Activated naive CD8-positive, alpha-beta T cell treated with anti-CD3 and anti-CD28 coated beads, Interleukin-2, amount 10 ng/mL, durations not matched to agents 7 days and 5 days (primary cell): ENCODE data around the gene ELMOD2. TPM values are rescaled to one million over a fixed set of nuclear protein-coding genes. Genes with fewer than 3 reads are reported as not detected.
"Not testable (repeated sequence)": the region's sequence is repeated elsewhere in the genome, so short reads cannot be mapped to it uniquely, and the experiment has no call there.

Source experiments
- ATAC-seq: fragments of 150-1000 bp; cut with Tn5 transposase; one replicate; pipeline ENCODE4 v1.10.0; 2021; ENCODE audit warnings: low read depth, moderate library complexity
- POLR2A ChIA-PET: fragments of 350-600 bp; sonication (Branson Sonifier 250); formaldehyde crosslinking; loops from one replicate; lab custom pipeline; 2021; ENCODE audit warnings: antibody characterized with exemption; lab: Charles Lee
- DNase-seq: peaks from one replicate; pipeline ENCODE4 v3.0.0; 2021
- H3K27ac Mint-ChIP-seq: one replicate; pipeline ENCODE4 v1.8.0; 2022; ENCODE audit warnings: mild to moderate bottlenecking, mixed read lengths
- H3K27me3 Mint-ChIP-seq: one replicate; pipeline ENCODE4 v1.8.0; 2022; ENCODE audit warnings: mild to moderate bottlenecking, moderate library complexity, mixed read lengths
- H3K36me3 Mint-ChIP-seq: one replicate; pipeline ENCODE4 v1.8.0; 2021; ENCODE audit warnings: mild to moderate bottlenecking, mixed read lengths
- H3K4me1 Mint-ChIP-seq: one replicate; pipeline ENCODE4 v1.8.0; 2021; ENCODE audit warnings: mixed read lengths
- H3K4me3 Mint-ChIP-seq: one replicate; pipeline ENCODE4 v1.8.0; 2022; ENCODE audit warnings: mild to moderate bottlenecking, moderate library complexity, mixed read lengths
- H3K9me3 Mint-ChIP-seq: one replicate; pipeline ENCODE4 v1.8.0; 2021; ENCODE audit warnings: mixed read lengths
- total RNA-seq, 2 experiments: library from RNA; stranded (reverse); gene quantifications; one replicate each; pipeline ENCODE4 v1.2.3, GENCODE V29; 2021

The ELMOD2 gene, protein sequence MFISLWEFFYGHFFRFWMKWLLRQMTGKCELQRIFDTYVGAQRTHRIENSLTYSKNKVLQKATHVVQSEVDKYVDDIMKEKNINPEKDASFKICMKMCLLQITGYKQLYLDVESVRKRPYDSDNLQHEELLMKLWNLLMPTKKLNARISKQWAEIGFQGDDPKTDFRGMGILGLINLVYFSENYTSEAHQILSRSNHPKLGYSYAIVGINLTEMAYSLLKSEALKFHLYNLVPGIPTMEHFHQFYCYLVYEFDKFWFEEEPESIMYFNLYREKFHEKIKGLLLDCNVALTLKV
- total RNA-seq: 10 to 100 TPM; 21.8 to 22.9 TPM

DNA sequence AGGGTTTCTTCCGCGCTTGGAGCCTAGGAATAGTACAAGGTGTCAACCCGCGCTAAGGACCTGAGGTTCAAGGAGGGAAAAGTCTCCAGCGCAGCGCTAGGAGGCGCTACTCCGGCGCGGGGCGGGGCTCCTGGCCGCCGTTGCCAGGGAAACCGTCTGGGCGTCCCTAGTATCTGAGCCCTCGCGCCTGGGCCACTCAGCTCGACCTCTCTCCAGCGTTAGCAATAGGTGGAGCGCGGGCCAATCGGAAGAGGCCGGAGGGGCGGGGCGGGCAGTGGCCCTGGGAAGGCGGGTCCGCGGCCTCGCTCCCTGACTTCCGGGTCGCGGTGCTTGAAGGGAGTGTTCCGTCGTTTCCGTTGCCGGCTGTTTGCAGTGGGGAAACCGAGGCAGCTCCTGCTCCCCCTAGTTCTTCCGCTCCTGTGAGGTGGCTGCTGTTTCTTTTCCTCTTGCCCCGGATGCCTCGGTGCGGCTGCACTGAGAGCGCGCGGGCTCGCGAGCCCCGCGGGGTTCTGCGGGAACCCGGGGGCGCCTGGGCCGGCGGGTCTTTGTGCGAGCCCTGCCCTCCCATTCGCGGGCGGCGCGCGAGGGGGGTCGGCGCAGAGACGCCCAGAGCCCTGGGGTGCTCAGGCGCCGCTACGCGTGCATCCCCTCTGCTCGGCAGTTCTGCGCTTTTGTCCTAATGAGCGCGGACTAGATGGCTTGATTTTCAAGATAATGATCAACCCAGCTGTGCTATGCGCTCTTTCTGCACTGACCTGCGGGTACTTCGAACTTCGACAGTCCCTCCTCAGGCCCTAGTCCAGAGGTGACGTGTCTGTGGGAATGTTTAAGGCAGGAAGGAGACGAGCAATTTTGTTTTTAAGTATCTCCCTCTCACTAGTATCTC lies at the start of gene ELMOD2:
TSS of gene ELMOD2 (plus strand) at position 312 of the 886 bp plus-strand sequence. CDS start 1,261 bp downstream, outside the sequence.
- H3K4me1 Mint-ChIP-seq: peaks cover 12% of the 10 kb centered on the region
- POLR2A ChIA-PET: interaction anchor here (0.8 to 1.3 kb wide), 3 partner anchors 11 to 151 kb away, joined by 3 to 14 read pairs (median 8); partner anchors contain the start of gene SCOC
- peaks cover 4% of the 10 kb centered on the region for H3K27me3 Mint-ChIP-seq
- H3K27ac Mint-ChIP-seq: peak within 1 kb of the TSS; percentile 80
- H3K4me3 Mint-ChIP-seq: peak within 1 kb of the TSS; percentile 81
- ATAC-seq (peak; percentile 100), DNase-seq (peak; percentile 97)
- no peaks in the 10 kb centered on the region for H3K9me3 Mint-ChIP-seq
- H3K36me3 Mint-ChIP-seq: peaks cover 14% of the 10 kb centered on the region

DNA sequence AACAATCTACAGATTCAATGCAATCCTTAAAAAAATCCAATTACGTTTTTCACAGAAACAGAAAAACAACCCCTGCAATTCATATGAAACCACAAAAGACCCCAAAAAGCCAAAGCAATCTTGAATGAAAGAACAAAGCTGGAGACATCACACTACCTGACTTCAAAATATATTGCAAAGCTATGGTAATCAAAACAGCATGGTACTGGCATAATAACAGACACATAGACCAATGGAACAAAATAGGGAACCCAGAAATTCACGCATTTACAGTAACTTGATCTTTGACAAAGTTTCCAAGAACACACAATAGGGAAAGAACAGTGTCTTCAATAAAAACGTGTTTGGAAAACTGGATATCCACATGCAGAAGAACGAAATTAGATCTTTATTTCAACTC lies 40.5 kb upstream of the ELMOD2 start:
- POLR2A ChIA-PET: no interaction called here
- Mint-ChIP-seq H3K4me1 (no peaks in the 10 kb centered on the region), H3K27me3 (peaks cover 9% of the 10 kb centered on the region), H3K36me3 (no peaks in the 10 kb centered on the region), H3K4me3 (no peak overlapping the region), H3K9me3 (peaks cover 7% of the 10 kb centered on the region), H3K27ac (no peak overlapping the region)
- DNase-seq (no peak), ATAC-seq (no peak)

DNA sequence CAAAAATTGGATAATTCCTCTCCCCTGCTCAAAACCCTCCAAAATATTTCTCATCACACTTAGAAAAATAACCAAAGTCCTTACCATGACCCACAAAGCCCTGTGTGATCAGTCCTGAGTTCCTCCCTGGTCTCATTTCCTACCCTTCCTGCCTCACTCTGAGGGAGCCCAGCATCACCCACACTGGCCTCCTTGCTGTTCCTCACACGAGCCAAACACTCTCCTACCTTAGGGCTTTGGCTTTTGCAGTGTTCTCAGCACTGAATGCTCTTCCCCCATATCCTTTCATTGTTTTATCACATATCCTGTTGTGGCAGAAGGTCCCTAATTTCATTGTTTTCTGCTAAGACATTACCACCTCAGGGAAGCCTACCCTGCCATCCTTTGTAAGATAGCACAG lies 38.0 kb upstream of the ELMOD2 start:
- Mint-ChIP-seq H3K4me3 (no peak overlapping the region), H3K9me3 (peaks cover 7% of the 10 kb centered on the region), H3K36me3 (no peaks in the 10 kb centered on the region), H3K27me3 (peaks cover 10% of the 10 kb centered on the region), H3K4me1 (no peaks in the 10 kb centered on the region), H3K27ac (no peak overlapping the region)
- no peak for ATAC-seq
- POLR2A ChIA-PET: no interaction called here
- DNase-seq: no peak

DNA sequence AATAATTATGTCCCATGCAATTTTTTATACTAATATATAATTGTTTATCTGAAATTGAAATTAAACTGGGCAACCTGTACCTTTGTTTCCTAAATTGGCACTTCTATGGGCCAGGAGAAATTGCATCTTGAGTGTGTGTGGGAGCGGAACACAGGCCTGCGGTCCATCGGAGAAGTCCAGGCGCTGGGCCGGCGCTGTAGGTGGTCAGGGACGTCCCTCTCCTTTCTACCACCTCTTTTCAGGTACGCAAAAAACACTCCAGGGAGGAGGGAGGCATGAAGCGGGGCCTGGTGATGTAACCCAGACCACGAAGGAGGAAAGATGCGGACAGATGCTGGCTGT lies 26.6 kb upstream of the ELMOD2 start:
- peaks cover 67% of the 10 kb centered on the region for H3K27me3 Mint-ChIP-seq
- DNase-seq (no peak), ATAC-seq (no peak)
- POLR2A ChIA-PET: no interaction called here
- peaks cover 3% of the 10 kb centered on the region for H3K4me1 Mint-ChIP-seq
- peak overlapping the region; percentile 54 for H3K4me3 Mint-ChIP-seq
- H3K36me3 Mint-ChIP-seq: no peaks in the 10 kb centered on the region
- no peak overlapping the region for H3K27ac Mint-ChIP-seq
- no peaks in the 10 kb centered on the region for H3K9me3 Mint-ChIP-seq

DNA sequence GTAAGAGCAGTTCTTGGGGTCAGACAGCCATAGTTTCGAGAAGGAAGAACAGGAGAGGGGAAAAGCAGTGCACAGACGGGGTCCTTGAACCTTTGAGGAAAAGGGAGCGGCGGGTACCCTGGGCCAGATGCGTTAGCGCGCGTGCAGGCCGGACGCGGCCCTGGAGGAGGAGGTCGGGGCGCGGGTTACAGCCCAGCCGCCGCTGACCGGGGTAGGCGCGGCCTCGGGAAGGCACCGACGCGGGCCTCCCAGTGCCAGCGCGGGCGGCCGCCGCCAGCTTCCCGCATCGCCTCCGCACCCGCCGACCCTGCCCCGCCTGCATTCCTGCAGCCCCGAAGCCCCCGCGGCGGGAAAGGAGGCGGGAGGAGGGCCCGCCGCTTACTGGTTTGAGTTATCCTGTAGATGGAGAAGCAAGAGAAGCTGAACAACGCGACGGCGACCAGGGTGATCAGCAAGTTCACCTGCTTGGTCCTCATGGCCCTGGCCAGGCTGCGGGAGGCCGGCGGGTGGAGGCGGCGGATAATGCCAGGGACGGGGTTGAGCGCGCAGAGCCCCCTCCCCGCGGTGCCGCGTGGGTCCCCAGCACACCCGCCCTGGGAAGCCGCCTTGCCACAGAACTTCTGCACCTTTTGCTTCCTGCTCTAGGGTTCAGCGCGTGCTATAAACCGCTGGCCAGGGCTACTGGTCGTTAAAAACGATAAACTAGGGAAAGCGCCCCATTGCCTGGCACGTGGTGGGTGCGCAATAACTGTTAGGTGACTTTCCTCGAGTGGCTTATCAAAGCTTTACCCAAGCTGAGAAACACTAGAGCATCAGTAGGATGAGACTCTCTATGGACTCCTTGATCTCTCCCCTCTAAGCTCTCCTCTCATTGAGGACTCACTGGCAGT lies 26.0 kb upstream of the ELMOD2 start, which contains the start of gene MGAT4D:
TSS of gene MGAT4D (minus strand) at position 547 of the 890 bp plus-strand sequence. CDS start at position 476, 71 bp downstream.
- ATAC-seq (no peak), DNase-seq (peak; percentile 31)
- Mint-ChIP-seq H3K4me3 (peak within 1 kb of the TSS; percentile 54), H3K27ac (no peak within 1 kb of the TSS), H3K27me3 (peaks cover 73% of the 10 kb centered on the region), H3K9me3 (no peaks in the 10 kb centered on the region), H3K4me1 (peaks cover 3% of the 10 kb centered on the region), H3K36me3 (no peaks in the 10 kb centered on the region)
- POLR2A ChIA-PET: no interaction called here

DNA sequence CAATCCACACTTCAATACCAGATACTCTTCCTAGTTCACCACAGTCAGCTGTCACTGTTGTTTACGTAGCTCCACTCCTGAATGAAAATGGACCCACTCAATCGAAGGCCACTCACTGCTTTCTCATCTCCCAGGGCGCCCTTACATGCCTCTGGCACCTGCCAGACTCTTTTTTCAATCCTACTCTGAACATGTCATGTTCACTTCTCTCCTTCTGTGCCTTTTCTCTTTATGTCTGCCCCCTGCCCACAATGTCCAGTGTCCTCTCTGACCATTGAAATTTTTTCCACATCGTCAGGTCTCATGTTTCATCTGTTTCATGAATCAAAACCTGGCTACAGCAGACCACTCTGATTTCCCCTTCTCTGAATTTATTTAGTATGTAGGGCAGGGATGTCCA lies 24.6 kb upstream of the ELMOD2 start:
- H3K36me3 Mint-ChIP-seq: no peaks in the 10 kb centered on the region
- POLR2A ChIA-PET: no interaction called here
- no peak overlapping the region for H3K27ac Mint-ChIP-seq
- H3K4me1 Mint-ChIP-seq: peaks cover 3% of the 10 kb centered on the region
- ATAC-seq: no peak
- H3K4me3 Mint-ChIP-seq: no peak overlapping the region
- H3K27me3 Mint-ChIP-seq: peaks cover 77% of the 10 kb centered on the region
- H3K9me3 Mint-ChIP-seq: no peaks in the 10 kb centered on the region
- DNase-seq: no peak

DNA sequence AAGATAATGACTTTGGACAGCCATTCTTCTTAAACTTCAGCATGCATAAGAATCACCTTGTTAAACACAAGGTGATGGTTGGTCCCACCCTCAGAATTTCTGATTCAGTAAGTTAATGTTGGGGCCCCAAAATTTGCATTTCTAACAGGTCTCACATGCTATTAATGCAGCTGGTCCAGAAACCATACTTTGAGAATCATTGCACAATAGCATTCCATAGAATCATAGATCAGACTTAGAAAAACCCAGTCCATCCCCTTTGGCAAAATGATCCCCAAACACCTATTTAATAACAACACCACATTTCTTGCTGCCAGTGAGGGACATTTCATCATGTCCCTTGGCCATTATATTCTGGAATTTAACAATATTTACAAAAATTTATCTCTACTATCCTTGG lies 19.7 kb upstream of the ELMOD2 start:
- Mint-ChIP-seq H3K27me3 (peaks cover 48% of the 10 kb centered on the region), H3K9me3 (no peaks in the 10 kb centered on the region), H3K4me1 (no peaks in the 10 kb centered on the region), H3K36me3 (no peaks in the 10 kb centered on the region), H3K27ac (no peak overlapping the region), H3K4me3 (no peak overlapping the region)
- POLR2A ChIA-PET: no interaction called here
- ATAC-seq (no peak), DNase-seq (no peak)

DNA sequence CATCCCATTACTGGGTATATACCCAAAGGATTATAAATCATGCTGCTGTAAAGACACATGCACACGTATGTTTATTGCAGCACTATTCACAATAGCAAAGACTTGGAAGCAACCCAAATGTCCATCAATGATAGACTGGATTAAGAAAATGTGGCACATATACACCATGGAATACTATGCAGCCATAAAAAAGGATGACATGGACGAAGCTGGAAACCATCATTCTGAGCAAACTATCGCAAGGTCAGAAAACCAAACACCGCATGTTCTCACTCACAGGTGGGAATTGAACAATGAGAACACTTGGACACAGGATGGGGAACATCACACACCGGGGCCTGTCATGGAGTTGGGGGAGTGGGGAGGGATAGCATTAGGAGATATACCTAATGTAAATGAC lies 10.2 kb upstream of the ELMOD2 start:
- H3K4me1 Mint-ChIP-seq, H3K4me3 Mint-ChIP-seq, H3K36me3 Mint-ChIP-seq, H3K27ac Mint-ChIP-seq, POLR2A ChIA-PET, DNase-seq, ATAC-seq, H3K9me3 Mint-ChIP-seq: not testable (repeated sequence)
- H3K27me3 Mint-ChIP-seq: peaks cover 21% of the 10 kb centered on the region

DNA sequence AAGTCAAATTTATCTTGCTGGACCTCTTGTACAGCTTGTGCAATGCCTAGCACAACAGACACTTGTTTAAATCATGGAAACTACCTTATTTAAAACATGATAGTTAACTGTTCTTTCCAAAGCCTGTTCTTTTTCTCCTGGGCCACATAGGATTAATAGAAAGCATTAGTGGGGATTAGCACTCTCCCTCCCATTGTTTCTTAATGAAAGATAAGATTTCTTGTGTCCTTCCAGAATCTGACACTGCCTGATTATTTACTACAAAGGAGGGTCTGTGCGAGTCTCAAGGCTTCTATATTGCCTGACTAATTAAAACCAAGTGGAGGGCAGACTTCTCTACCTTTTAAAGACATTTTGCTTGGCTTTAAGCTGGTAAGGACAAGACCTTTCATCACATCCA lies 8.5 kb upstream of the ELMOD2 start:
- POLR2A ChIA-PET: no interaction called here
- no peak for ATAC-seq
- no peaks in the 10 kb centered on the region for H3K9me3 Mint-ChIP-seq
- no peaks in the 10 kb centered on the region for H3K36me3 Mint-ChIP-seq
- no peak overlapping the region for H3K27ac Mint-ChIP-seq
- peaks cover 20% of the 10 kb centered on the region for H3K27me3 Mint-ChIP-seq
- H3K4me3 Mint-ChIP-seq: no peak overlapping the region
- no peak for DNase-seq
- H3K4me1 Mint-ChIP-seq: no peaks in the 10 kb centered on the region

DNA sequence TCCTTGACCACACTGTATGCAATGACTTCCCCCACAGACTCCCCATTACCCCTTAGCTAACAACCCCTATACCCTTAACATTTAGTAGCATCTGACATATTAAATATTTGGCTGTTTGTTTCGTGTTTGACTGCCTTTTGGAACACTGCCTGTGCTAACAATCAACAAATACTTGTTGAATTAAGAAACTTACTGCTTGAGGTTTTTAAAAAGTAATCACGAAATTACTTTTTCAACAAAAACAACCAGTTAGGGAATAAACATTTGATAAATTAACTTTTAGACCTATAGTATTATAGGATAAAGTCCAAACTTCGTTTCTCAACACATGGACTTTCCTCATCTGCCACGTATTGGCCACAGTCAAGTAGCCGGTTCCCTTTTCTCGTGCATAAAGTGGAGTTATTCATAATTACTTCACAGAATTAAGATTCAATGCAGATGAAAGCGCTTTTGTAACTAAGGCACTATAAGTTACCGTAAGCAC lies 555 bp upstream of the ELMOD2 start:
- Mint-ChIP-seq H3K4me1 (peaks cover 12% of the 10 kb centered on the region), H3K9me3 (no peaks in the 10 kb centered on the region), H3K27me3 (peaks cover 4% of the 10 kb centered on the region), H3K4me3 (peak overlapping the region; percentile 81), H3K27ac (no peak overlapping the region), H3K36me3 (peaks cover 12% of the 10 kb centered on the region)
- ATAC-seq: no peak
- POLR2A ChIA-PET: interaction anchor here (0.8 to 1.3 kb wide), 3 partner anchors 12 to 151 kb away, joined by 3 to 14 read pairs (median 8); partner anchors contain the start of gene SCOC
- DNase-seq: no peak

DNA sequence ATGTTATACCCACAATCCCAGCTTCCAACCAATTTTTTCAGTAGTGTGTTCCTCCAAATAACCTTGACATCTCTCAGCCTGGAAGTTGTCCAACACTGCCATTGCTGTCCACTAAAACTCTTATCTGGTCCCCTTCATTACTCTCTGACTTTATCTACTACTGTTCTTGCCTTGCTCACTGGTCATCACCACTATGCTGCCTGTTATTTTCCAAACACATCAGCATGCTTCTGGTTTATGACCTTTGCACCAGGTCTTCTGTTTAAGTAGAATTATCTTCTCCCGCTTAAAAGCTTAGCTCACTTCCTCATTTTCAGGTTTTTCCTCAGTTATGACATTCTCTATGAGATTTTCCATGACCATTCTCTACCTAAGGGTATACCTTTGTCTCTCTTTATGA lies 5.5 kb downstream of the ELMOD2 start:
- POLR2A ChIA-PET: no interaction called here
- no peaks in the 10 kb centered on the region for H3K9me3 Mint-ChIP-seq
- ATAC-seq (no peak), DNase-seq (no peak)
- no peaks in the 10 kb centered on the region for H3K27me3 Mint-ChIP-seq
- peaks cover 6% of the 10 kb centered on the region for H3K4me1 Mint-ChIP-seq
- no peak overlapping the region for H3K4me3 Mint-ChIP-seq
- no peak overlapping the region for H3K27ac Mint-ChIP-seq
- peaks cover 19% of the 10 kb centered on the region for H3K36me3 Mint-ChIP-seq

DNA sequence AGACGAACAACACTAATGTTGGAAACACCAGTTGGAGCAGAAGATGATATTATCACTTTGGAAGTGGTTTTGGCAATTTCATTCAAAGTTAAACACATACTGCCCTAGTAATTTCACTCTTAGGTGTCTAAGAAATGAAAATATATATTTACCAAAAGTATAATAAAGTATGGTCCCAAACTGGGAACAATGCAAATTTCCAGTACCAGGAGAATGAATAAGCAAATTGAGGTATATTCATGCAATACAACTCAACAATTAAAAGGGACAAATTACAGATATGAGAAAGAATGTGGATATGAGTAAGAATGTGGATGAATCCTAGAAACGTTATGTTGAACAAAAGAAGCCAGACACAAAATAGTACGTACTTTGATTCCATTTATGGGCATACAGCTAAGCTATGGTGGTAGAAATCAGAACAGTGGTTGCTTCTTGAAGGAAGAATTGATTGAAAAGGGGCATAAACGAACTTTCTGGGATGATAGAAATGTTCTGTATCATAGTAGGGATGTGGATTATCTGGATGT lies 10.0 kb downstream of the ELMOD2 start:
- Mint-ChIP-seq H3K27ac (no peak overlapping the region), H3K4me3 (no peak overlapping the region), H3K36me3 (peaks cover 5% of the 10 kb centered on the region), H3K9me3 (no peaks in the 10 kb centered on the region), H3K4me1 (peaks cover 4% of the 10 kb centered on the region), H3K27me3 (no peaks in the 10 kb centered on the region)
- no peak for ATAC-seq
- POLR2A ChIA-PET: no interaction called here
- no peak for DNase-seq
